Breast epithelium (tissue), 4 donors: ENCODE measurements around the gene EDC3. TPM values are rescaled to one million over a fixed set of nuclear protein-coding genes. Genes with fewer than 3 reads are reported as not detected.

Source experiments
- DNase-seq, 2 donors: peaks; one replicate each; pipeline ENCODE4 v3.0.0-alpha.2; 2019; ENCODE audit warnings: low spot score in 2 of 2
- H3K27ac ChIP-seq, 2 donors: fragments of 200-600 bp; sonication (generic) in 1 of 2; one replicate each; pipeline ENCODE4 v1.5.1; 2016 to 2019; ENCODE audit warnings: mild to moderate bottlenecking in 1 of 2
- H3K27me3 ChIP-seq, 2 donors: fragments of 200-600 bp; sonication (generic) in 1 of 2; one replicate each; pipeline versions ENCODE4 v1.5.1 to v1.6.0; 2017 to 2019; ENCODE audit warnings: control low read depth in 1 of 2, mild to moderate bottlenecking in 1 of 2
- H3K36me3 ChIP-seq: fragments of 200-600 bp; one replicate; pipeline ENCODE4 v1.5.1; 2019
- H3K4me1 ChIP-seq, 2 donors: fragments of 200-600 bp; sonication (generic); one replicate each; pipeline ENCODE4 v1.5.1; 2016 to 2019; ENCODE audit warnings: control low read depth in 1 of 2
- H3K4me3 ChIP-seq, 3 donors: fragments of 200-600 bp; sonication (generic); 1 replicate in 2 of 3; 2 replicates in 1 of 3; pipeline ENCODE4 v1.5.1; 2016 to 2019; ENCODE audit warnings: mild to moderate bottlenecking in 3 of 3, moderate library complexity in 2 of 3
- H3K9me3 ChIP-seq, 2 donors: fragments of 200-600 bp; sonication (generic) in 1 of 2; one replicate each; pipeline ENCODE4 v1.5.1; 2016 to 2019; ENCODE audit warnings: control low read depth in 1 of 2
- CTCF ChIP-seq, 3 donors: fragments of 450-650 bp; IDR thresholded peaks; one replicate each; pipeline ENCODE4 v1.5.1; 2016 to 2017; ENCODE audit warnings: antibody characterized with exemption in 3 of 3, mild to moderate bottlenecking in 3 of 3, moderate library complexity in 3 of 3
- POLR2A ChIP-seq: fragments of 450-650 bp; IDR thresholded peaks from one replicate; pipeline ENCODE4 v1.6.1; 2016; ENCODE audit warnings: antibody characterized with exemption, mild to moderate bottlenecking, moderate library complexity
- POLR2AphosphoS5 ChIP-seq, 3 donors: sonication (generic); formaldehyde crosslinking; IDR thresholded peaks; one replicate each; pipeline ENCODE4 v1.6.1; 2017; ENCODE audit warnings: antibody characterized with exemption in 3 of 3
- intact Hi-C: fragments of 100-400 bp; cut with DNase I; formaldehyde crosslinking; loops from one replicate; pipeline ENCODE4 v1.15.1; 2023; ENCODE audit warnings: low total_unique reads
- total RNA-seq, 3 donors: library from RNA; depleted of rRNA; stranded (reverse); fragments of >200 nt; gene quantifications; one replicate each; pipeline ENCODE4 v1.1.0, GENCODE V29; 2016

The EDC3 gene
- total RNA-seq, 3 donors from 2014 or later = 13.8 to 21.7 (median 20.3) TPM

GRCh38 chr15:74616366-74616939 lies 79.4 kb downstream of the EDC3 start:
- DNase-seq = peak; percentile 70 to 71
- no peak for TF ChIP-seq POLR2AphosphoS5 (IDR thresholded peaks at IDR 0.05)
- no peak for TF ChIP-seq POLR2A
- H3K27ac ChIP-seq = peak overlapping the region; percentile 99
- intact Hi-C loops = loop anchor here (10.0 kb wide), 1 partner anchor 72 kb away; the partner anchor contains the start of gene ARID3B
- peak overlapping the region; percentile 90 to 99 (median 98) for H3K4me3 ChIP-seq
- H3K4me1 ChIP-seq = peaks cover 0 to 31% of the 10 kb centered on the region in 2 donors
- H3K27me3 ChIP-seq = no peaks in the 10 kb centered on the region
- no peaks in the 10 kb centered on the region for H3K9me3 ChIP-seq
- H3K36me3 ChIP-seq = no peaks in the 10 kb centered on the region

GRCh38 chr15:74615508-74616365 lies 80.1 kb downstream of the EDC3 start, which contains the start of gene CLK3:
Gene CLK3 (plus strand): TSS chr15:74615836. CDS start chr15:74619197, 3,361 bp downstream.
- H3K36me3 ChIP-seq = no peaks in the 10 kb centered on the region
- H3K27me3 ChIP-seq = no peaks in the 10 kb centered on the region
- peak within 1 kb of the TSS; percentile 90 to 99 (median 98) for H3K4me3 ChIP-seq
- no peaks in the 10 kb centered on the region for H3K9me3 ChIP-seq
- peaks cover 0 to 29% of the 10 kb centered on the region in 2 donors for H3K4me1 ChIP-seq
- TF ChIP-seq POLR2A (peak; percentile 65), CTCF (IDR thresholded peaks at IDR 0.05) (no peak), POLR2AphosphoS5 (IDR thresholded peaks at IDR 0.05) (peak; percentile 59 to 94 (median 83))
- intact Hi-C loops = loop anchor here (10.0 kb wide), 1 partner anchor 71 kb away; the partner anchor contains the start of gene ARID3B
- peak within 1 kb of the TSS; percentile 99 for H3K27ac ChIP-seq
- peak; percentile 93 to 95 for DNase-seq

GRCh38 chr15:74614744-74615507 lies 80.9 kb downstream of the EDC3 start:
- peaks cover 0 to 25% of the 10 kb centered on the region in 2 donors for H3K4me1 ChIP-seq
- intact Hi-C loops = loop anchor here (10.0 kb wide), 1 partner anchor 70 kb away; the partner anchor contains the start of gene ARID3B
- TF ChIP-seq POLR2AphosphoS5 (IDR thresholded peaks at IDR 0.05) (peak in 2 of 3 donors; percentile 34 to 56), CTCF (IDR thresholded peaks at IDR 0.05) (no peak)

GRCh38 chr15:74613953-74614743 lies 81.7 kb downstream of the EDC3 start:
- DNase-seq = no peak
- Histone ChIP-seq H3K27me3 (no peaks in the 10 kb centered on the region), H3K27ac (peak overlapping the region; percentile 99)

More at GRCh38 chr15:74614744-74615507, 80.9 kb downstream of the EDC3 start:
- peak; percentile 77 to 80 for DNase-seq
- Histone ChIP-seq H3K27me3 (no peaks in the 10 kb centered on the region), H3K27ac (peak overlapping the region; percentile 99), H3K9me3 (no peaks in the 10 kb centered on the region), H3K4me3 (peak overlapping the region; percentile 90 to 99 (median 98)), H3K36me3 (no peaks in the 10 kb centered on the region)

More at GRCh38 chr15:74613953-74614743, 81.7 kb downstream of the EDC3 start:
- Histone ChIP-seq H3K4me3 (peak overlapping the region; percentile 90 to 99 (median 98)), H3K36me3 (no peaks in the 10 kb centered on the region), H3K9me3 (no peaks in the 10 kb centered on the region), H3K4me1 (peaks cover 0 to 25% of the 10 kb centered on the region in 2 donors)
- intact Hi-C loops = loop anchor here (10.0 kb wide), 1 partner anchor 69 kb away; the partner anchor contains the start of gene ARID3B
- TF ChIP-seq POLR2A = no peak
- no peak for TF ChIP-seq POLR2AphosphoS5 (IDR thresholded peaks at IDR 0.05)
- no peak for TF ChIP-seq CTCF (IDR thresholded peaks at IDR 0.05)
